Left lobe of liver (tissue), 2 donors: Measurements from ENCODE around the gene RGS3. TPM values are rescaled to one million over a fixed set of nuclear protein-coding genes. Genes with fewer than 3 reads are reported as not detected.

Experiments
- ATAC-seq: fragments of 200-7000 bp; cut with Tn5 transposase; one replicate; pipeline ENCODE4 v1.9.1; 2020; ENCODE audit warnings: mild to moderate bottlenecking, moderate library complexity
- DNase-seq: peaks from one replicate; pipeline ENCODE4 v3.0.0-alpha.2; 2020; ENCODE audit warnings: low spot score
- total RNA-seq: library from RNA; stranded (reverse); gene quantifications from one replicate; pipeline ENCODE4 v1.2.1, GENCODE V29; 2021
- donor health status: DM: no; HTN: no; CAD: no; lungs with moderate emphysema.
- donor health status: DM: no; HTN: yes; CAD: no.

RGS3 gene
- total RNA-seq, 1 donor from 2014 or later, result 19.5 TPM

GRCh38 chr9:113594484-113595299, 131.2 kb downstream of the RGS3 start:
- ATAC-seq (peak; percentile 56), DNase-seq (no peak)

DNA sequence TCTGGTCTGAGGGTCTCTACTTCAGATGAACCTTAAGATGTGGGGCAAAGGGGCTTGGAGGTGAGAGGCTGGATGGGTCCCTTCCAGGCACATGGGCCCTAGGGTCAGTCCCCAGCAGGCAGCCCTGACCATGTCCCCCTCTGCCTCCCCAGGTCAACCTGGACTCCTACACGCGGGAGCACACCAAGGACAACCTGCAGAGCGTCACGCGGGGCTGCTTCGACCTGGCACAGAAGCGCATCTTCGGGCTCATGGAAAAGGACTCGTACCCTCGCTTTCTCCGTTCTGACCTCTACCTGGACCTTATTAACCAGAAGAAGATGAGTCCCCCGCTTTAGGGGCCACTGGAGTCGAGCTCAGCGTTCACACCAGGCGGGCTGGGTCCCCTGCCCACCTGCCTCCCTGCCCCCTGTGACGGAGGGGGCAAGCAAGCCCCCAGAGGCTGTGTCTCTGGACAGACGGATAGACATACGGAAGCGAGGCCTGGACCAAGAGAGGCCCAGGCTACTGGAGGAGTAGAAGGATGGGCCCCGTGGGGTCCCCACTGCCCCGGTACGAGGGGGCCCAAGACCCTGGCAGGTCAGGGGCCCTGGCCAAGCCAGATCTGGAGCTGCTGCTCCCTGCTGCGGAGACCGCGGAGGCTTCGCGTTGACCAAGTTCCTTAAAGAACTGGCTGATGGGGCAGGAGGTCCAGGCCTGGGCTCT, 133.2 kb downstream of the RGS3 start:
- DNase-seq, result no peak

GRCh38 chr9:113597390-113598241, 134.1 kb downstream of the RGS3 start:
- DNase-seq, result no peak
- ATAC-seq, result no peak

More for the DNA sequence above, 133.2 kb downstream of the RGS3 start:
- ATAC-seq, result no peak

DNA sequence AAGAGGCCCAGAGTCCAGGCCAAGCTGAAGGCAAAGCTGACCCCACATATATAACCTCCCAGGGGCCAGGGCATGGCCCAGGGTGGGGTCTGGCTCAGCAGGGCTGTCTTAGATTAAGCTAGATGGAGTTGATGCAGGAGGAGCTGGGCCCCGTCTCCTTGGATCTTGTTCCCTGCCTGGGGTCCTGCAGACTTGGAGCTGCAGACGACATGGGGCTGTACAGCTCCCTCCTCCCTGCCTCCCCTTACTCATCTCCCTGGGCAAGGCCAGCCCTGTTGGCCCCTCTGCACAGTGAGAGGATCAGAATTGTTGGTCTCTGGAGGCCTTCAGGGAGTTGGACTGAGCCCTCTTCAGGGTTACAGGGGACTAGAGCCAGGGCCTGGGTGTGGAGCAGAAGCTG, 134.9 kb downstream of the RGS3 start:
- DNase-seq, result no peak
- no peak for ATAC-seq

DNA sequence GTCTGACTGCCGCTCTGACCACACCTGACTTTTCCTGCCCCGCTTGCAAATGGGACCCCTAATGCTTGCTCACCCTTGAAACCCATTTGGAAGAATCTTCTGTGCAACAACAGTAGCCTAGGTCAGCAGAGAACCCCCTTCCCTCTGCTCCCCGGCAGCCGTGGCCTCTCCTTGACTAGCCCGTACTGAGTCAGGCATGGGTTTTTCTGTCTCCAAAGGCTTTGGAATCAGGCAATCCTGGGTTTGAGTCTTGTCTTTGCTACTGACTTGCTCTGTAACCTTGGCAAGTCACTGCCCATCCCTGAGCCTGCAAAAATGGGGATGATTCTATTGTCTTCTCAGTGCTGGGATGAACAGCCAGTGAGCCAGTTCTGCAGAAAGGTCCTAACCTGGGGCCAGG, 135.4 kb downstream of the RGS3 start:
- ATAC-seq (no peak), DNase-seq (no peak)

- ATAC-seq, result no peak
- DNase-seq, result no peak
These were observed 136.1 kb downstream of the RGS3 start for GRCh38 chr9:113599646-113600022.

DNA sequence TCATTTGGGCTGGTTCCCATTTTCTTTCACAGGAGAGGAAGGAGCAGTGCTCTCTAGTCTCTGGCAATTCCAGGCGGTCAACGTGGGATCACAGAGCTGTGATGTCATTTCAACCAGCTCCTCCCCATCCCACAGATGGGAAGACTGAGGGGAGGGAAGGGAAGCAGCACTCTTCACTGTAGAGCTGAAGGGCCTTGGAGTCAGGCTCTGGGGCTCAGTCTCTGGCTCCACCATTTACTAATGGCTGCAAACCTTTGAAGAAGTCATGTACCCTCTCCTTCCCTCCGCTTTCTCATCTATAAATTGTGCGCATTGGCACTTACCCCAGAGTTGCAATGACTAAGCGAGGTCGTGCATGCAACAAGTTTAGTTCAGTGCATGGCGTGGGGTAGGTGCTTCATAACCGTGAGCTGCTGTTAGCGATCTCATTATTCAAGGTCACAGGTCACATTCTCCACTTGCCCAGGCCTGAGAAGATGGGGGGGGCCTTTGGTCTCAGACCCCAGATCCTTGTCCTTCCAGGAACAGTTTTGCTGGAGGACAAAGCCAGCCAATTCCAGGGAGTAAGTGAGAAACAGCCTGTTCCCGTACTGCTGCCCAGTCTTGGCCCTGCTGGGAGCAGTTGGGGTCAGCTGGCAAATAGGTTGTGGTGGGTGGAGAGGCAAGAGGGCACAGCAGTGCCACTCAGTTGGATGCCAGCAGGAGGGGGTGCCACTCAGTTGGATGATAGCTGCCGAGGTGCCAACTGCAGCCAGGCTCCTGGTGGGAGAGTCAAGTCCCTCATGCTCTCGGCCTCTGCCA, 136.7 kb downstream of the RGS3 start:
- DNase-seq (no peak), ATAC-seq (peak; percentile 57)

- no peak for DNase-seq
- ATAC-seq, result no peak
These were observed 137.5 kb downstream of the RGS3 start for GRCh38 chr9:113600871-113601614.

DNA sequence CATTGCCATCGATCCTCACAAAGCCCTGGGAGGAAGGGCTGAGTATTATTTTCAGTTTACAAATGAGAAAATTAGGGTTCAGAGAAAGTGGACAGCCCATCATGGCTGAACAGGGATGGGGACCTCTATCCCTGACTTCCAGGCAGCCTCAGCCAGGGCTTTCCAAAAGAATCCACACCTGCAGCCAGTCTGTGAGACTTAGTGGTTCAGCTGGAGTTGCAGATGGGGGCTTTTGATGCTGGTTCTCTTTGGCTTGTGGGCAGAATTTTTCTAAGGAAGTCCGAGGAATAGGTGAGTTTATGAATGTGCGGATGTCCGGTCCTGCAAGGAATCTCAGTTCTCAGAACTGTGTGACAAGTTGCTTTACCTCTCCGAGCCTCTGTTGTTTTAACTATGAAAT, 138.1 kb downstream of the RGS3 start:
- no peak for DNase-seq
- ATAC-seq, result no peak

- DNase-seq, result peak; percentile 87
- peak; percentile 89 for ATAC-seq
These were observed 138.9 kb downstream of the RGS3 start for GRCh38 chr9:113602126-113603047.

- DNase-seq (no peak), ATAC-seq (no peak)
These were observed 139.5 kb downstream of the RGS3 start for GRCh38 chr9:113603048-113603375.

DNA sequence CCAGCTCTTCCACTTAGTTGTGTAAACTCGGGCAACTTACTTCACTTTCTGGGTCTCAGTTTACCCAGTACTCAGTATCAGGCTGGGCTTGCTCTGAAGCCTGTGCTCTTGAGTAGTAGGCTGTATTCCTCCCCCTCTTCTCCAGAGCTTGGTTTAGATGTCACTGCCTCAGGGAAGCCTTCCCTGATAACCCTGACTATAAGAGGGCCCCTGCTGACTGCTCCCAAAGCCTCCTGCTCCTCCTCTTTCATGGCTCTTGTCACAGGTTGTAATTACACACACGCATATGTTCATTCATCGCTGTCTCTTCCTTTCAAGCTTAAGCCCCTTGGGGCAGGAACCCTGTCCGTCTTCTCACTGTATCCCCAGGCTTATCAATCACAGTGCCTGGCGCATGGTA, 140.2 kb downstream of the RGS3 start:
- no peak for DNase-seq
- no peak for ATAC-seq

DNA sequence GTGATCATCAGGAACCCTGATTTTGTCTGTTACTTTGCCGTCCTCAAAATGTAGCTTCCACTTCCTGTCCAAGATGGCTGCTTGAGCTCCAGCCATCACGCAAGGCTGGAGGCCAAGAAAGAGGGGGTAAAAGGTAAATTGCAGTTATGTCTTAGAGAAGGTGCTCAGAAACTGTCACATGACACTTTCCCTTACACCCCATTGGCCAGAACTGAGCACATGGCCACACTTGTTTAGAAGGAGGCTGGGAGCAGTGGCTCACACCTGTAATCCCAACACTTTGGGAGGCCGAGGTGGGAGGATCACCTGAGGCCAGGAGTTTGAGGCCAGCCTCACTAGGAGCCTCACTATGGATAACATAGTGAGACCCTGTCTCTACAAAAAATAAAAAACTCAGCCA, 140.9 kb downstream of the RGS3 start:
- no peak for DNase-seq
- ATAC-seq, result no peak

- DNase-seq (no peak), ATAC-seq (no peak)
These were observed 143.0 kb downstream of the RGS3 start for GRCh38 chr9:113606510-113606909.

- DNase-seq, result no peak
- ATAC-seq, result no peak
These were observed 144.7 kb downstream of the RGS3 start for GRCh38 chr9:113608082-113608685.

GRCh38 chr9:113609562-113610318, 146.2 kb downstream of the RGS3 start:
- peak; percentile 97 for DNase-seq
- ATAC-seq, result peak; percentile 89

- DNase-seq, result no peak
- no peak for ATAC-seq
These were observed 148.1 kb downstream of the RGS3 start for GRCh38 chr9:113611461-113612215.
